SKM-1 (cell line): Measurements from ENCODE around the gene CDK15.
"Not testable (repeated sequence)": the region's sequence is repeated elsewhere in the genome, so short reads cannot be mapped to it uniquely, and the experiment has no call there.

ENCODE experiments used
- DNase-seq: peaks from one replicate; lab custom pipeline; 2025; ENCODE audit not compliant: unreplicated experiment; lab: John Stamatoyannopoulos, UW

Gene CDK15

GRCh38 chr2:201828220-201828619 is 21.9 kb downstream of the CDK15 start:
- no peak for DNase-seq

- peak; percentile 47 for DNase-seq
Observed at GRCh38 chr2:201830666-201831065, 24.3 kb downstream of the CDK15 start.

- no peak for DNase-seq
Observed at GRCh38 chr2:201831469-201831868, 25.1 kb downstream of the CDK15 start.

- no peak for DNase-seq
Observed at GRCh38 chr2:201833781-201834180, 27.4 kb downstream of the CDK15 start.

- no peak for DNase-seq
Observed at GRCh38 chr2:201835066-201835465, 28.7 kb downstream of the CDK15 start.

GRCh38 chr2:201837391-201837790 is 31.1 kb downstream of the CDK15 start:
- DNase-seq = no peak

- DNase-seq = no peak
Observed at GRCh38 chr2:201837824-201838431, 31.6 kb downstream of the CDK15 start.

GRCh38 chr2:201839727-201840126 is 33.4 kb downstream of the CDK15 start:
- no peak for DNase-seq

- DNase-seq = no peak
Observed at GRCh38 chr2:201840726-201841125, 34.4 kb downstream of the CDK15 start.

GRCh38 chr2:201842131-201842860 is 36.0 kb downstream of the CDK15 start:
- DNase-seq = no peak

GRCh38 chr2:201844922-201845321 is 38.6 kb downstream of the CDK15 start:
- not testable (repeated sequence) for DNase-seq

GRCh38 chr2:201847481-201847880 is 41.1 kb downstream of the CDK15 start:
- DNase-seq = no peak

GRCh38 chr2:201852462-201852861 is 46.1 kb downstream of the CDK15 start:
- no peak for DNase-seq

GRCh38 chr2:201852878-201853415 is 46.6 kb downstream of the CDK15 start:
- DNase-seq = no peak

- DNase-seq = no peak
Observed at GRCh38 chr2:201854221-201854801, 48.0 kb downstream of the CDK15 start.

- no peak for DNase-seq
Observed at GRCh38 chr2:201854841-201855240, 48.5 kb downstream of the CDK15 start.

- DNase-seq = no peak
Observed at GRCh38 chr2:201855356-201855755, 49.0 kb downstream of the CDK15 start.

- DNase-seq = no peak
Observed at GRCh38 chr2:201857326-201857725, 51.0 kb downstream of the CDK15 start.

GRCh38 chr2:201858281-201859184 is 52.2 kb downstream of the CDK15 start:
- DNase-seq = no peak

GRCh38 chr2:201859949-201860348 is 53.6 kb downstream of the CDK15 start:
- DNase-seq = no peak

GRCh38 chr2:201860636-201861066 is 54.3 kb downstream of the CDK15 start:
- DNase-seq = no peak
